Measurements from ENCODE around the gene FNTB. TPM values are rescaled to one million over a fixed set of nuclear protein-coding genes. Genes with fewer than 3 reads are reported as not detected.
A peak's percentile ranks its signal among the peaks of the same experiment; 100 is the strongest.

Gene FNTB
- total and polyA plus RNA-seq, 9 of the 15 experiments (the other 6 are each of a cell fraction or from before 2014, with no cell fraction given): 6.9 to 23.2 (median 12.2) TPM

- TF ChIP-seq ZNF592 (IDR thresholded peaks at IDR 0.05): peak; percentile 46; the same call in 1 of the 2 replicates
- no peak for TF ChIP-seq HLTF (IDR thresholded peaks at IDR 0.05)
- no peak for TF ChIP-seq CREB5 (CRISPR knock-in tag; IDR thresholded peaks at IDR 0.05)
- TF ChIP-seq UBTF (IDR thresholded peaks at IDR 0.05; ENCODE audit: borderline replicate concordance in 1 of 2, low read depth in 2 of 2, low read length in 2 of 2): 0 out of 4 replicates have a peak, but pooled peaks of 1 of the 2 experiments have one; percentile 31
- peak; percentile 96 for TF ChIP-seq RAD51 (IDR thresholded peaks at IDR 0.05; ENCODE audit: borderline replicate concordance, low read depth)
- no peak for TF ChIP-seq CHD1 (IDR thresholded peaks at IDR 0.05; ENCODE audit: low read length)
- TF ChIP-seq POLR2A (conservative IDR thresholded peaks at IDR 0.05): peak; percentile 63; the same call in 1 of the 2 replicates
- no peak for TF ChIP-seq ZNF584 (CRISPR knock-in tag; IDR thresholded peaks at IDR 0.05; ENCODE audit: low read depth)
- TF ChIP-seq, protein P1, sequence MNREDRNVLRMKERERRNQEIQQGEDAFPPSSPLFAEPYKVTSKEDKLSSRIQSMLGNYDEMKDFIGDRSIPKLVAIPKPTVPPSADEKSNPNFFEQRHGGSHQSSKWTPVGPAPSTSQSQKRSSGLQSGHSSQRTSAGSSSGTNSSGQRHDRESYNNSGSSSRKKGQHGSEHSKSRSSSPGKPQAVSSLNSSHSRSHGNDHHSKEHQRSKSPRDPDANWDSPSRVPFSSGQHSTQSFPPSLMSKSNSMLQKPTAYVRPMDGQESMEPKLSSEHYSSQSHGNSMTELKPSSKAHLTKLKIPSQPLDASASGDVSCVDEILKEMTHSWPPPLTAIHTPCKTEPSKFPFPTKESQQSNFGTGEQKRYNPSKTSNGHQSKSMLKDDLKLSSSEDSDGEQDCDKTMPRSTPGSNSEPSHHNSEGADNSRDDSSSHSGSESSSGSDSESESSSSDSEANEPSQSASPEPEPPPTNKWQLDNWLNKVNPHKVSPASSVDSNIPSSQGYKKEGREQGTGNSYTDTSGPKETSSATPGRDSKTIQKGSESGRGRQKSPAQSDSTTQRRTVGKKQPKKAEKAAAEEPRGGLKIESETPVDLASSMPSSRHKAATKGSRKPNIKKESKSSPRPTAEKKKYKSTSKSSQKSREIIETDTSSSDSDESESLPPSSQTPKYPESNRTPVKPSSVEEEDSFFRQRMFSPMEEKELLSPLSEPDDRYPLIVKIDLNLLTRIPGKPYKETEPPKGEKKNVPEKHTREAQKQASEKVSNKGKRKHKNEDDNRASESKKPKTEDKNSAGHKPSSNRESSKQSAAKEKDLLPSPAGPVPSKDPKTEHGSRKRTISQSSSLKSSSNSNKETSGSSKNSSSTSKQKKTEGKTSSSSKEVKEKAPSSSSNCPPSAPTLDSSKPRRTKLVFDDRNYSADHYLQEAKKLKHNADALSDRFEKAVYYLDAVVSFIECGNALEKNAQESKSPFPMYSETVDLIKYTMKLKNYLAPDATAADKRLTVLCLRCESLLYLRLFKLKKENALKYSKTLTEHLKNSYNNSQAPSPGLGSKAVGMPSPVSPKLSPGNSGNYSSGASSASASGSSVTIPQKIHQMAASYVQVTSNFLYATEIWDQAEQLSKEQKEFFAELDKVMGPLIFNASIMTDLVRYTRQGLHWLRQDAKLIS (CRISPR knock-in tag; IDR thresholded peaks at IDR 0.05): no peak
- TF ChIP-seq HMGN3 (IDR thresholded peaks at IDR 0.05; ENCODE audit: borderline replicate concordance, extremely low read depth, insufficient read length, low read depth, low read length): no peak
These were observed 115.9 kb downstream of the FNTB start, which contains the start of gene MAX (continued) for GRCh38 chr14:65102441-65103149.

Data from K562 (cell line).